GM21723 (cell line): ENCODE data around the gene MAL.
"Not testable (repeated sequence)": the region's sequence is repeated elsewhere in the genome, so short reads cannot be mapped to it uniquely, and the experiment has no call there.

Source experiments
- ATAC-seq: cut with Tn5 transposase; IDR thresholded peaks from one replicate; pipeline ENCODE4 v1.9.1; 2021; ENCODE audit warnings: mild to moderate bottlenecking, moderate library complexity; ENCODE audit not compliant: unreplicated experiment

Gene MAL

DNA sequence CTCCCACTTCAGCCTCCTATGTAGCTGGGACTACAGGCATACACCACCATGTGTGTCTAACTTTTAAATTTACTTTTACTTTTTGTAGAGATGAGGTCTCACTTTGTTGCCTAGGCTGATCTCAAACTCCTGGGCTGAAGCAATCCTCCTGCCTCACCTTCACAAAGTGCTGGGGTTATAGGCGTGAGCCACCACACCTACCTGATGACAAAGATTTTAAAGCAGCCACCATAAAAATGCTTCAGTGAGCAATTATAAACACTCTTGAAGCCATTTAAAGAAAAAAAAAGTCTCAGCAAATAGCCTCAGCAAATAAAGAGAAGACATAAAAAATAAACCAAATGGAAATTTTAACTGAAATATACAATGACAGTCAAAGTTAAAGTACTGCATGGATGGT lies 60.5 kb downstream of the MAL start:
- no peak for ATAC-seq

GRCh38 chr2:95087379-95087778 lies 61.9 kb downstream of the MAL start:
- no peak for ATAC-seq

- no peak for ATAC-seq
Observed at GRCh38 chr2:95091885-95092555, 66.5 kb downstream of the MAL start.

- not testable (repeated sequence) for ATAC-seq
Observed at GRCh38 chr2:95098273-95098672, 72.8 kb downstream of the MAL start.

DNA sequence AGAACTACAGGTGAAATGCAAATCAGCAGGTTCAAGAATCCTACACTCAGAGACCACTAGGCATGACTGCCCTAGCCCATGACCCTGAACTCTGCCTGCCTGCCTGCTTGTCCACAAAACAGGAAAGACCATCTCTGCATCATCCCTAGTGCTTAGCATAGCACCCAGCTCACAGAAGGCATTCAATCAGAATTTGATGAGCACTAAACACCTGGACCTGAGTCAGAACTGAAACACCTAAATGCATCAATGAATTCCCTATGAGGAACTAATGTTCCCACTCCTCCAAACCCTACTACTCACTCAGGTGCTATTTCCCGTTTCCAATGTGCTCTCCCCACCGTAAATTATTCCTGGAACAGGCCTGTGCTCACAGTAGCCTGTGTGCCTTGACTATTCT lies 74.4 kb downstream of the MAL start:
- no peak for ATAC-seq
